Neural cell (in vitro differentiated cells): ENCODE measurements around the gene MTNR1A. TPM values are rescaled to one million over a fixed set of nuclear protein-coding genes. Genes with fewer than 3 reads are reported as not detected.

Source experiments
- H2AFZ ChIP-seq: fragments of 200-600, 300-800 bp; sonication (generic), shearing (Covaris generic); 2 replicates; pipeline ENCODE4 v1.6.0; 2014; ENCODE audit warnings: low read depth, mild to moderate bottlenecking, antibody characterized with exemption, low read length, moderate library complexity
- H3F3A ChIP-seq: fragments of 200-600 bp; shearing (Covaris generic); 2 replicates; pipeline ENCODE4 v1.6.1; 2016; ENCODE audit warnings: mild to moderate bottlenecking, moderate library complexity, mixed read lengths, antibody characterized with exemption, low read length; ENCODE audit not compliant: insufficient read depth, poor library complexity, severe bottlenecking
- H3K27ac ChIP-seq: fragments of 200-600, 300-800 bp; sonication (generic), shearing (Covaris generic); 2 replicates; pipeline ENCODE4 v1.5.1; 2014; ENCODE audit warnings: mild to moderate bottlenecking, low read length, moderate library complexity
- H3K27me3 ChIP-seq: fragments of 300-800, 200-600 bp; sonication (generic), shearing (Covaris generic); 2 replicates; pipeline ENCODE4 v1.6.0; 2014; ENCODE audit warnings: mild to moderate bottlenecking, low read depth, low read length, moderate library complexity; ENCODE audit not compliant: insufficient read depth
- H3K36me3 ChIP-seq: fragments of 300-800, 200-600 bp; sonication (generic), shearing (Covaris generic); 2 replicates; pipeline ENCODE4 v1.5.1; 2014; ENCODE audit warnings: mild to moderate bottlenecking, antibody characterized with exemption, low read length, moderate library complexity; ENCODE audit not compliant: insufficient read depth
- H3K4me2 ChIP-seq: fragments of 300-800, 200-600 bp; sonication (generic), shearing (Covaris generic); 2 replicates; pipeline ENCODE4 v1.6.0; 2014; ENCODE audit warnings: mild to moderate bottlenecking, low read length
- H3K4me3 ChIP-seq: fragments of 300-800, 200-600 bp; sonication (generic), shearing (Covaris generic); 2 replicates; pipeline ENCODE4 v1.5.1; 2014; ENCODE audit warnings: mild to moderate bottlenecking, low read length, moderate library complexity
- H3K79me2 ChIP-seq: fragments of 200-600 bp; shearing (Covaris generic); replicated peaks from 2 replicates; pipeline ENCODE4 v1.6.0; 2014; ENCODE audit warnings: mild to moderate bottlenecking, low read length, moderate library complexity; ENCODE audit not compliant: insufficient read depth
- H3K9ac ChIP-seq: fragments of 300-800, 200-600 bp; sonication (generic), shearing (Covaris generic); 2 replicates; pipeline ENCODE4 v1.6.1; 2016; ENCODE audit warnings: mild to moderate bottlenecking, low read length, mixed read lengths
- H3K9me2 ChIP-seq: fragments of 200-600 bp; shearing (Covaris generic); 2 replicates; pipeline ENCODE4 v1.6.1; 2016; ENCODE audit warnings: mild to moderate bottlenecking, low read length, mixed read lengths; ENCODE audit not compliant: insufficient read depth
- H3K9me3 ChIP-seq: fragments of 200-600, 300-800 bp; sonication (generic), shearing (Covaris generic); 2 replicates; pipeline ENCODE4 v1.6.1; 2016; ENCODE audit warnings: mild to moderate bottlenecking, mixed run types, low read length, moderate library complexity, mixed read lengths
- H4K20me1 ChIP-seq: fragments of 200-600 bp; shearing (Covaris generic); 2 replicates; pipeline ENCODE4 v1.6.1; 2016; ENCODE audit warnings: mild to moderate bottlenecking, mixed run types; ENCODE audit not compliant: insufficient read depth
- EP300 ChIP-seq: fragments of 450-650 bp; conservative IDR thresholded peaks from 2 replicates; pipeline ENCODE4 v1.6.1; 2014; ENCODE audit warnings: antibody characterized with exemption, mild to moderate bottlenecking, moderate library complexity; ENCODE audit not compliant: poor library complexity, severe bottlenecking
- EZH2 ChIP-seq: fragments of 200-600, 300-800 bp; shearing (Covaris generic), sonication (generic); IDR thresholded peaks from 2 replicates; pipeline ENCODE4 v1.6.1; 2014; ENCODE audit warnings: antibody characterized with exemption, low read length, borderline replicate concordance, mild to moderate bottlenecking; ENCODE audit not compliant: insufficient read depth, poor library complexity, severe bottlenecking
- MXI1 ChIP-seq: fragments of 450-650 bp; conservative IDR thresholded peaks from 2 replicates; pipeline ENCODE4 v1.6.1; 2014; ENCODE audit warnings: antibody characterized with exemption, mild to moderate bottlenecking; ENCODE audit not compliant: poor library complexity, severe bottlenecking
- POLR2AphosphoS5 ChIP-seq: IDR thresholded peaks from 2 replicates; pipeline ENCODE4 v1.6.1; 2012
- RAD21 ChIP-seq: fragments of 450-650 bp; conservative IDR thresholded peaks from 2 replicates; pipeline ENCODE4 v1.6.1; 2014; ENCODE audit warnings: antibody characterized with exemption, mild to moderate bottlenecking, moderate library complexity
- TAF1 ChIP-seq: IDR thresholded peaks from 2 replicates; pipeline ENCODE4 v1.6.1; 2012; ENCODE audit warnings: low read depth
- polyA plus RNA-seq: library from polyadenylated mRNA; depleted of rRNA; stranded (reverse); fragments of >200 nt; gene quantifications from 2 replicates; pipeline ENCODE4 v1.2.3, GENCODE V29; 2014
- TF ChIP-seq, protein P1 (sequence below): IDR thresholded peaks from 2 replicates; pipeline ENCODE4 v1.6.1; 2012; ENCODE audit warnings: borderline replicate concordance
- TF ChIP-seq, protein P2 (sequence below): fragments of 450-650 bp; IDR thresholded peaks from 2 replicates; pipeline ENCODE4 v1.5.1; 2014; ENCODE audit warnings: antibody characterized with exemption, mild to moderate bottlenecking, moderate library complexity; ENCODE audit not compliant: poor library complexity, severe bottlenecking

The MTNR1A gene
- polyA plus RNA-seq, 1 donor from 2014 or later, result not detected

DNA sequence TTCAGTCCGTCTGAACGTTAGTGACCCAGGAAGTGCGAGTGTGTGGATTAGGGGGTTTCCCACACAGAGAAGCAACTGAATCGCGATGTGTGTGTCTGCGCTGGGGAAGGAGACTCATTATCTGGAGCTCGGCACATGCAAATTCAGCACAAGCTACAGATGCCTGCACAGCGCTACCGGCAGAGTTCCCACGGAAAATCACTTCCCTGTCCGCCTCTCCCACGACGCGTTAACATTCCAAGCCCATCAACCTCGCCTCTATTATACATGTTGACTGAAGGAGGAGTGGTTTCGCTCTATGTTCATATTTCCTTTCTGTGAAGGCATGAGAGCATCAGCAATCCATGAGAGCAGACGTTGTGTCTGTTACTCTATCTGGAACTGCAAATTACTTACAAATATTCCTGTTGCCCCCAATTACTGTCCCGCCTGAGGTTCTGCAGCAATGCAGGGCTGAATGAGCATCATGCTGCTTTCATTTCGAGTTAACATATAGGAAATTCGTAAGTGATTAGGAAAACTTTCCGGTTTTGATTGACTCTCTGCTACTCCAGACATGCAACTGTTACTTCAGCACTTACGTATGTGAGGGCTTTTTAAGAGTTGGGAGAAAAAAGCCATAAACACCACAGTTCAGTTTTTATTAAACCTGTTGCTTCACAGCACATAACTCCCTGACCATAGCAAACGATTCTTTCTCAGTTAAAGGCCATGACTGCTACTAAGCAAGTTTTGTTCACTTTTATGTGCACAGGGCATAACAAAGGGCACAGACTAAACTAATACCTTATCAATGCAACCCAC lies 15.0 kb upstream of the MTNR1A start:
- Histone ChIP-seq H3K9me2 (no peaks in the 10 kb centered on the region), H3K27ac (no peak overlapping the region), H3K79me2 (no peaks in the 10 kb centered on the region), H3K27me3 (no peaks in the 10 kb centered on the region), H2AFZ (no peak overlapping the region), H3K4me2 (no peak overlapping the region), H4K20me1 (no peaks in the 10 kb centered on the region), H3K36me3 (no peaks in the 10 kb centered on the region), H3K9me3 (no peaks in the 10 kb centered on the region), H3K4me3 (peak overlapping the region; percentile 26), H3K9ac (no peak overlapping the region), H3F3A (no peaks in the 10 kb centered on the region)
- peak; percentile 40 for TF ChIP-seq POLR2AphosphoS5
- TF ChIP-seq, protein P1, sequence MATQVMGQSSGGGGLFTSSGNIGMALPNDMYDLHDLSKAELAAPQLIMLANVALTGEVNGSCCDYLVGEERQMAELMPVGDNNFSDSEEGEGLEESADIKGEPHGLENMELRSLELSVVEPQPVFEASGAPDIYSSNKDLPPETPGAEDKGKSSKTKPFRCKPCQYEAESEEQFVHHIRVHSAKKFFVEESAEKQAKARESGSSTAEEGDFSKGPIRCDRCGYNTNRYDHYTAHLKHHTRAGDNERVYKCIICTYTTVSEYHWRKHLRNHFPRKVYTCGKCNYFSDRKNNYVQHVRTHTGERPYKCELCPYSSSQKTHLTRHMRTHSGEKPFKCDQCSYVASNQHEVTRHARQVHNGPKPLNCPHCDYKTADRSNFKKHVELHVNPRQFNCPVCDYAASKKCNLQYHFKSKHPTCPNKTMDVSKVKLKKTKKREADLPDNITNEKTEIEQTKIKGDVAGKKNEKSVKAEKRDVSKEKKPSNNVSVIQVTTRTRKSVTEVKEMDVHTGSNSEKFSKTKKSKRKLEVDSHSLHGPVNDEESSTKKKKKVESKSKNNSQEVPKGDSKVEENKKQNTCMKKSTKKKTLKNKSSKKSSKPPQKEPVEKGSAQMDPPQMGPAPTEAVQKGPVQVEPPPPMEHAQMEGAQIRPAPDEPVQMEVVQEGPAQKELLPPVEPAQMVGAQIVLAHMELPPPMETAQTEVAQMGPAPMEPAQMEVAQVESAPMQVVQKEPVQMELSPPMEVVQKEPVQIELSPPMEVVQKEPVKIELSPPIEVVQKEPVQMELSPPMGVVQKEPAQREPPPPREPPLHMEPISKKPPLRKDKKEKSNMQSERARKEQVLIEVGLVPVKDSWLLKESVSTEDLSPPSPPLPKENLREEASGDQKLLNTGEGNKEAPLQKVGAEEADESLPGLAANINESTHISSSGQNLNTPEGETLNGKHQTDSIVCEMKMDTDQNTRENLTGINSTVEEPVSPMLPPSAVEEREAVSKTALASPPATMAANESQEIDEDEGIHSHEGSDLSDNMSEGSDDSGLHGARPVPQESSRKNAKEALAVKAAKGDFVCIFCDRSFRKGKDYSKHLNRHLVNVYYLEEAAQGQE, result peak; percentile 99
- TF ChIP-seq, protein P2, sequence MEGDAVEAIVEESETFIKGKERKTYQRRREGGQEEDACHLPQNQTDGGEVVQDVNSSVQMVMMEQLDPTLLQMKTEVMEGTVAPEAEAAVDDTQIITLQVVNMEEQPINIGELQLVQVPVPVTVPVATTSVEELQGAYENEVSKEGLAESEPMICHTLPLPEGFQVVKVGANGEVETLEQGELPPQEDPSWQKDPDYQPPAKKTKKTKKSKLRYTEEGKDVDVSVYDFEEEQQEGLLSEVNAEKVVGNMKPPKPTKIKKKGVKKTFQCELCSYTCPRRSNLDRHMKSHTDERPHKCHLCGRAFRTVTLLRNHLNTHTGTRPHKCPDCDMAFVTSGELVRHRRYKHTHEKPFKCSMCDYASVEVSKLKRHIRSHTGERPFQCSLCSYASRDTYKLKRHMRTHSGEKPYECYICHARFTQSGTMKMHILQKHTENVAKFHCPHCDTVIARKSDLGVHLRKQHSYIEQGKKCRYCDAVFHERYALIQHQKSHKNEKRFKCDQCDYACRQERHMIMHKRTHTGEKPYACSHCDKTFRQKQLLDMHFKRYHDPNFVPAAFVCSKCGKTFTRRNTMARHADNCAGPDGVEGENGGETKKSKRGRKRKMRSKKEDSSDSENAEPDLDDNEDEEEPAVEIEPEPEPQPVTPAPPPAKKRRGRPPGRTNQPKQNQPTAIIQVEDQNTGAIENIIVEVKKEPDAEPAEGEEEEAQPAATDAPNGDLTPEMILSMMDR, result no peak

DNA sequence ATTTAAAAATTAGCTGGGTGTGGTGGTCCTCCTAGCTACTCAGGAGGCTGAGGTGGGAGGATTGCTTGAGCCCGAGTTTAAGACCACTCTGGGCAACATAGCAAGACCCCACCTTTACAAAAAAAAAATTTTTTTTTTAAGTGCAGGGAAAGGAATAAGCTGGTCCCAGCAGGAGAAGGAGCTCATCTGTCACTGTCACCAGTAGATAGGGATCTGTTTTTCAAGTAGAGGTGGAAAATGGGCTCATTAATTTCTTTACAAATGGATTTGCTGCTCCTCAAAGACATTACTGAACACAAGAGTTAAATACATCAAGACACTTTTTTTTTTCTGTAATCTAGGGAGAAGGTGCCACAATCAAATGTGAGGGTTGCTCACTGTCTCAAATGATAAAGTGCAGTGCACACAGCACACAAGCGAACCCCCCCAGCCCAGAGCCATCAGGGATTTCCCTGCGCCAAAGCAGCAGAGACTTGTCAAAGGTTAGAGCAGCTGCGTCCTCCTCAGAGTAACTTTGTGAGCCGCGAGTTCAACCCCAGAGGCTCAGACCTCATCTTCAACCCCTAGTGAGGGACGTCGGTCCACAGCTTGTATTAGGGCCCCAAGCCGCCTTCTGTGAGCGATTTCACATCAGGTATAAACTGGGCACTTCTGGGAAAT lies 14.3 kb upstream of the MTNR1A start:
- no peaks in the 10 kb centered on the region for H3K9me2 ChIP-seq
- no peak overlapping the region for H3K27ac ChIP-seq
- H4K20me1 ChIP-seq, result no peaks in the 10 kb centered on the region
- no peaks in the 10 kb centered on the region for H3F3A ChIP-seq
- no peak overlapping the region for H3K4me2 ChIP-seq
- TF ChIP-seq MXI1 (no peak), RAD21 (no peak), TAF1 (no peak), EZH2 (no peak), EP300 (no peak), POLR2AphosphoS5 (no peak)
- TF ChIP-seq, protein P2, result no peak
- TF ChIP-seq, protein P1, result no peak
- H3K79me2 ChIP-seq, result no peaks in the 10 kb centered on the region
- H3K36me3 ChIP-seq, result no peaks in the 10 kb centered on the region
- no peaks in the 10 kb centered on the region for H3K9me3 ChIP-seq
- H2AFZ ChIP-seq, result no peak overlapping the region
- peak overlapping the region; percentile 26 for H3K4me3 ChIP-seq
- H3K9ac ChIP-seq, result no peak overlapping the region
- H3K27me3 ChIP-seq, result no peaks in the 10 kb centered on the region
